Loucy (cell line): Measurements from ENCODE around the gene ZFYVE1.

Experiments
- EZH2phosphoT487 ChIP-seq: fragments of 200-600 bp; IDR thresholded peaks from 2 replicates; pipeline ENCODE4 v1.6.1; 2018; ENCODE audit warnings: antibody characterized with exemption, mild to moderate bottlenecking, moderate library complexity, borderline replicate concordance
- TF ChIP-seq, protein P1 (sequence below): fragments of 200-600 bp; sonication (generic); conservative IDR thresholded peaks from 2 replicates; pipeline ENCODE4 v1.5.1; 2014; ENCODE audit warnings: mild to moderate bottlenecking, antibody characterized with exemption, low read length

DNA sequence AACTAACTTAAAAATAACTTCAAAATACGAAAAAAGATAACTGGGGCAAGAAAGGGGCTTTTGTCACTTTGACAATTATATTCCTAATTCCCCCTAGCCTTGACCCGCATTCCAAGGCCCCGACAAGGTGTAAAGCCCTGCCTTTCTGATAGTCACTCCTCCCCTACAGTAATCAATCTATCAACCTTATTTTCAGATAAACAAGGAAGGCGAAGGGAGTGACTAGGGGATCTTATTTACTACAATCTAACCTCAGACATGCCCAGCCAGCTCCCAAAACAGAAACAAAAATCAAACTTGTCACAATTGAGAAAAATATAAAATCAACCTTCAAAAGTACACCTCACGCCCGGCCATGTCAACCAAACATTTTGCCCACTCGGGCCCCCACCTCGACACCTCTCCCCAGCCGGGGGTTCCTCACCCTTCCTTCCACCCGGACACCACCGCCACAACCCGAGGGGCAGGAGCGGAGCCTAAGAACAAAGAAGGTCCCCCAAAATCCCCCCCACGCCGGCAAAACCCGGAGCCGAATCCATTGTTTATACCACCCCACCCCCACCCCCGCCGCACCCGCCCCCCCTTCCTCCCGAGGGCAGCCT, 562 bp downstream of the ZFYVE1 start:
- TF ChIP-seq, protein P1, sequence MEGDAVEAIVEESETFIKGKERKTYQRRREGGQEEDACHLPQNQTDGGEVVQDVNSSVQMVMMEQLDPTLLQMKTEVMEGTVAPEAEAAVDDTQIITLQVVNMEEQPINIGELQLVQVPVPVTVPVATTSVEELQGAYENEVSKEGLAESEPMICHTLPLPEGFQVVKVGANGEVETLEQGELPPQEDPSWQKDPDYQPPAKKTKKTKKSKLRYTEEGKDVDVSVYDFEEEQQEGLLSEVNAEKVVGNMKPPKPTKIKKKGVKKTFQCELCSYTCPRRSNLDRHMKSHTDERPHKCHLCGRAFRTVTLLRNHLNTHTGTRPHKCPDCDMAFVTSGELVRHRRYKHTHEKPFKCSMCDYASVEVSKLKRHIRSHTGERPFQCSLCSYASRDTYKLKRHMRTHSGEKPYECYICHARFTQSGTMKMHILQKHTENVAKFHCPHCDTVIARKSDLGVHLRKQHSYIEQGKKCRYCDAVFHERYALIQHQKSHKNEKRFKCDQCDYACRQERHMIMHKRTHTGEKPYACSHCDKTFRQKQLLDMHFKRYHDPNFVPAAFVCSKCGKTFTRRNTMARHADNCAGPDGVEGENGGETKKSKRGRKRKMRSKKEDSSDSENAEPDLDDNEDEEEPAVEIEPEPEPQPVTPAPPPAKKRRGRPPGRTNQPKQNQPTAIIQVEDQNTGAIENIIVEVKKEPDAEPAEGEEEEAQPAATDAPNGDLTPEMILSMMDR = no peak
- no peak for TF ChIP-seq EZH2phosphoT487
